NCI-H510A treated with DMSO at 0.1 percent for 48 hours (cell line): Measurements from ENCODE around the gene HOXC4.
A peak's percentile ranks its signal among the peaks of the same experiment; 100 is the strongest.

Source experiments
- DNase-seq: peaks from one replicate; lab custom pipeline; 2025; lab: John Stamatoyannopoulos, UW

Gene HOXC4

GRCh38 chr12:54053751-54054741, at the start of gene HOXC4:
Gene HOXC4, plus strand, starts transcription at chr12:54053835. Its CDS starts 88 bp downstream, at chr12:54053923.
- DNase-seq, result no peak

- DNase-seq, result no peak
Observed at GRCh38 chr12:54004063-54004840, 49.4 kb upstream of the HOXC4 start.

GRCh38 chr12:54004841-54005530, 48.6 kb upstream of the HOXC4 start:
- DNase-seq, result no peak

DNA sequence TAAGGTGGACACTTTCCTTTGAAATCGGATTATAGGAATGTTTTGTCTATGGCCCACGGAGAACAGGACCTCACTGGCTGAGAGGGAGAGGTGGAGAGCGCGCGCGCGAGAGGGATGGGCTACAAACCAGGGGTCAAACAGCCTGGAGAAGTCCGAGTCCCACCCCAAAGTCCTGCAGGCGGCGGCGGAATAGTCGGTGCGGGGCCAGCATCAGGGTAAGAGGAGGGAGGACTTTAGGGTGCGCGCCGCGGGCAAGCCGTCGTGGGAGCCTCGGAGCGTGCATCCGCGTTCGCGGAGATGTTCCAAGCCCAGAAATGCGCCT, 48.1 kb upstream of the HOXC4 start:
- DNase-seq, result no peak

- peak; percentile 82 for DNase-seq
Observed at GRCh38 chr12:54005853-54006558, 47.6 kb upstream of the HOXC4 start.

DNA sequence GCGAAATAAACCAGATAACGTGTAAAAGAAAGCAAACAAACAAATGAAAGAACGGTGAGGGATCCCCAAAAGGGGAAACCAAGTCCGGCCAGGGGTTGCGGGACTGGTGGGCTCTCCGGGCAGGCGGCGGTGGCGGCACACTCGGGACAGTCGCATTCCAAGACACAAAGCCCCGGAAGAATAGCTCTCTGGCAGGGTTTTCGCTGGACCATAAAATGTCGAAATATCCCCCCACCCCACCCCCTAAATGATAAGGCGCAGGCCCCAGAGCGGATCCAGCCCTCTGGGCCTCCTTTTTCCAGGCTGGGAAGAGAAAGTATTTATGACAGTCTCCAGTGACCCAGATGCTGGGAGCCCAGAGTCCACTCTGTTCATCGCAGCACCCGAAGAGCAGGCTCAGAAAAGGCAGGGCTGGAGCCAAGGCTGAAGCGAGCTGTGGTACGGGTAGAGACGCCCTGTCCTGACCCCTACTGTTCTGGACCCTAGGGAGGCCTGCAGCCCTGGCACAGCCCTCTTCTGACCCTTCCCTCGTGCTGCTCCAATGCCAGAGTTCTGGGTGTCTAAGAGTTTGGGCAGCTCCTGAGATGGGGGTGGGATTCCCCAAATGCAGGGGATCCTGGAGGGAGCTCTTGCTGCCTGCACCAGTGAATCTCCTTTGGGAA, 46.9 kb upstream of the HOXC4 start:
- DNase-seq, result no peak

DNA sequence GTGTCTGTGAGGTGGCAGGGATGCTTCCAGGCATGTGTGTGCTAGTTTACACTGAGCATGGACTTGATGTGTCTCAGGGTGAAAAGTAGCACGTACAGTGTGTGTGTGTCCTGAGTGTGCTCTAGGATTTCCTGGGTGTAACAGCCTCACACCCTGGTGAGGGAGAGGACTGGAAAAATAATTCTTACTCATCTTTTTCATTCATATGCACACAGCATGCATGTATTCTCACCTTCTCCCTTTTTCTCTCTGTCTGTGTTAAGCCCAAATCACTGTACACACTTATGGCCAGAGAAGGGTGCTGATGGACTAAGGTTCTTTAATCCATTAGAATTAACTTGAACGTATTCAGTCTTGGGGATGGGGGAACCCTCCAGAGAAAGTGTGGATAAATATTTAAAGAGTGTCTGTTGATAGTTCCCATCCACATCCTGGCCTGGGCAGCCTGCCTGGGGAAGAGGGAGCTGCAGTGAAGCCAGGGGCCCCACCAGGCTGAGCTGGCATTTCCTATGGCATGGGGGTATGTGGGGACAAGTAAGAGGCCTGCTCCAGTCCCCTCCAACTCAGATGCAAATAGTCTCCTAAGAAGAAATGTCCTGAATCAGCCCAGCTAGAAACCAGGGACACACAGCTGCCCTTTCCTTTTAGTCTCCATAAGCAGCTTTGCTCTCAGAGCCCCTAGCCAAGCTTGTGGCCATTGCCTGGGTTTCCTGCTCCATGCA, 45.9 kb upstream of the HOXC4 start:
- DNase-seq, result no peak

DNA sequence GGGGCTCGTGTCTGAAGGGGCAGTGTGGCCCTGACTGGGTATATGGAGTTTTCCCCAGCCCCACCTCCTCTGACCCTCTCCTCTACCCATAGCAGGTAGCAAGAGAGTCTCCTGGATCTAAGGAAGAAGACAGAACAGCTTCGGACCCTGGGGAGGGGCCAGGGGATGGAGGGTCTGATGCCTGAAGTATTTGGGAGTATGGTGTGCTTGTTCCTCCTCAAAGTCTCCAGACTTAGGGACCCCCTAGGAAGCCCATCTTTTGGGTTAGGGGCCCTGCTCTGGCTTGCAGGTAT, 45.4 kb upstream of the HOXC4 start:
- no peak for DNase-seq

DNA sequence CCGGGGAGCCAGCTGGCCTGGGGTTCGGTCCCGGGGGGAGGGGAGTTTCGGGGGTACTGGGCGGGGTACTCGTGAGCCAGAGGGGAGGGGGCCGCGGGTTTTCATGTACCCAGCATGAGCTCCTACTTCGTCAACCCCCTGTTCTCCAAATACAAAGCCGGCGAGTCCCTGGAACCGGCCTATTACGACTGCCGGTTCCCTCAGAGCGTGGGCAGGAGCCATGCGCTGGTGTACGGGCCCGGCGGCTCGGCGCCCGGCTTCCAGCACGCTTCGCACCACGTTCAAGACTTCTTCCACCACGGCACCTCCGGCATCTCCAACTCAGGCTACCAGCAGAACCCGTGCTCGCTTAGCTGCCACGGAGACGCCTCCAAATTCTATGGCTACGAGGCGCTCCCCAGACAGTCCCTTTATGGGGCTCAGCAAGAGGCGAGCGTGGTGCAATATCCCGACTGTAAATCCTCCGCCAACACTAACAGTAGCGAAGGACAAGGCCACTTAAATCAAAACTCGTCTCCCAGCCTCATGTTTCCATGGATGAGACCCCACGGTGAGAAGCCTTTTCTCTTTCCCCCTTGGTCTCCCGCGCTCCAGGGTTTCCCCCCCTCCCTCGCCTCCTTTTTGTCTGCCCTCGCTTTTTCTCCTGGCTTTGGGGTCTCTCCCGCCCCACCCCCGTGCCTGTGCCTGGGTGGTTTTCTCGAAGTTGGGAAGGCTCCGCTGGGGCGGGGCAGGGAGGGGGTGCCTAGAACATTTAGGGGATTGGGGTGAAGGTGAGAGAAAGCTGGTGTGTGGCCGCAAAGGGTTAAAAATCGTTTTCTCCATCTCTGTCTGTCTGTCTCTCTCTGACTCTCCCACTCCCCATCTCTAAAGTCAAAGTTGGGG, 44.2 kb upstream of the HOXC4 start:
- DNase-seq, result no peak

- no peak for DNase-seq
Observed at GRCh38 chr12:54010053-54010971, 43.3 kb upstream of the HOXC4 start.

DNA sequence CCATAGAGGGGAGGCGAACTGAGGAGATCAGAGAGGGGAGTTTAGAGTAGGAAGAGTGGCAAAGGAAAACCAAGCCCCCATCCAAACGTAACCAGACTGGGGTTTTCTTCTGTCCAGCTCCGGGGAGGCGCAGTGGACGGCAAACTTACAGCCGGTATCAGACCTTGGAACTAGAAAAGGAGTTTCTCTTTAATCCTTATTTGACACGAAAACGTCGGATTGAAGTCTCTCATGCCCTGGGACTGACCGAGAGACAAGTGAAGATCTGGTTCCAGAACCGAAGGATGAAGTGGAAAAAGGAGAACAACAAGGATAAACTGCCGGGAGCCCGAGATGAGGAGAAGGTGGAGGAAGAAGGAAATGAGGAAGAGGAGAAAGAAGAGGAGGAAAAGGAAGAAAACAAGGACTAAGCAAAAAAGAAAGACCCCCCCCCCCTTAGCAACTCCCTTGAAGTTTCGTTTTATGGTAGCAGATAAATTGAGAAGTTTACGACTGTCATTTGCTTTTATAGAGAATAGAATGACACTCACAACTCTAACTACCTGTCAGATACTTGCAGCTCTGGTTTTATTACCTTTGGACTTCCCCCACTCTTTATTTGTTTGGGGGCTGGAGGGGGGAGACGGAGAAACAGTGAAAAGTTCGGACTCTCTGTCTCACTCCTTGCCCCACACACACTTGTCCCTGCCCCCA, 42.5 kb upstream of the HOXC4 start:
- no peak for DNase-seq

DNA sequence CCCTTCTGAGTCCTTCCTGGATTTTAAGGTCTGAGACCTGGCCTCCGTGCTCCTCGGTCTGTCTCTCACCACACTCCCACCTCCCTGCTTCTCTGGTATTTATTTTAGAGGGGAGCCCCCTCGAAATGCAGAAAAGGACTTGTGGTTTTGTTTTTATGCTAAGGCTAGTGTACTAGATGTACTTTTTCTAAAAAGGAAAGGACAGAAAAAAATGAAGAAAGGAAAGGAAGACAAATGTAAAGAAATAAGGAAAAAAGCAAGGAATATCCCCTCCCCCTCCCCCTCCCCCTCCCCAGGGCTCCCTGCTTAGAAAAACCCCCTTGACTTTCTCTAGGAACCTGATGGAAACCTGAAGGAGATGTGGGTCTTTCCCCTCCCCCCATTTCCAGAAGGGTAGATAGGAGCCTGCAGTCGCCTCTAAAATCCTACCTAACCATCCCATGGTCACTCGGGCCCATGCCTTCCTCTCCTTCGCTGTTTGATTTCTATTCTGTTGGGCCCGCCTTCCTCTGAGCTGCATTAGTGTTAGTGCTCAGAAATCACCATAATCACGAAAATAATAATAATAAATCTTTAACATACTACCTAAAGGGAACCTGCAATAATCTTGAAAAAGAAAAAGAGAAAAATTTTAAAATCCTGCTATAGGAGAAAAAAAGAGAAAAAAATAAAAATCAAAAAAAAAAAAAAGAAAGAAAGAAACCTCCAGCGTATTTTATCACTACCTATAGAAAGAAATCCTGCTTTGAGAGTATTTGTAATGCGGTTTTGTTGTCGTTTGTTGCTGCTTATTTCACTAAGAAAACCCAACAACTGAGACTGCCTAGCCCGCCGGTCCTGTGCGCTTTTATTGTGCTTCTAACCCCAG, 41.7 kb upstream of the HOXC4 start:
- no peak for DNase-seq

- DNase-seq, result no peak
Observed at GRCh38 chr12:54012631-54013409, 40.8 kb upstream of the HOXC4 start.

DNA sequence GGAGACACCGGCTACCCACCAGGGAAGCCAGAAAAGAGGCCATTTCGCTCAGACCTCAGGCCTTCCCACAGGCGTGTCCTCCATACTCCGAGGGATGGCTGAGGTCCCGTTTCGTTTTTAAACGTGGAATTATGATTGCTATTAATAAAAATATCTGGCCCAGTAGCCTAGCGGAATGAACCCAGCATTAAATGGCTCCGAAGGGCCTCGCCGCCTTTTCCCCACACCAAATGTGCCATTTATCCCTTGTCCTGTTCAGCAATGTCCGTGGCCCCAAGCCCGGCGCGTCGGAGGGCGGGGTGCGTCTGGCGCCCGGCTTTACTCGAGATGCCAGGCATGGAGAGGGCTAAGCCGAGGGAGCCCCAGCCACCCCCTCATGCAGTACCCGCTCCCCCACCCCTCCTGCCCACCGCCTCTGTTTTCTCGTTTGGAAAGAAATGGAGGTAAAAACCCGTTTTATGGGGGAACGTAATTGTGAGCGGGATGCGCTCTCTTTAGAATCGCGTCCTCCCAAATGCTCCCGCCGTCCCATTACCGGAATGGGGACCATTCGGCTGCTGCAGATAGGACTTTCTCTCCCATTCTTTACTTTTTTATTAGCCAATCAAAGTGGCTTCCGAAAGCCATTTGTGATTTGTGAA, 39.1 kb upstream of the HOXC4 start:
- no peak for DNase-seq

DNA sequence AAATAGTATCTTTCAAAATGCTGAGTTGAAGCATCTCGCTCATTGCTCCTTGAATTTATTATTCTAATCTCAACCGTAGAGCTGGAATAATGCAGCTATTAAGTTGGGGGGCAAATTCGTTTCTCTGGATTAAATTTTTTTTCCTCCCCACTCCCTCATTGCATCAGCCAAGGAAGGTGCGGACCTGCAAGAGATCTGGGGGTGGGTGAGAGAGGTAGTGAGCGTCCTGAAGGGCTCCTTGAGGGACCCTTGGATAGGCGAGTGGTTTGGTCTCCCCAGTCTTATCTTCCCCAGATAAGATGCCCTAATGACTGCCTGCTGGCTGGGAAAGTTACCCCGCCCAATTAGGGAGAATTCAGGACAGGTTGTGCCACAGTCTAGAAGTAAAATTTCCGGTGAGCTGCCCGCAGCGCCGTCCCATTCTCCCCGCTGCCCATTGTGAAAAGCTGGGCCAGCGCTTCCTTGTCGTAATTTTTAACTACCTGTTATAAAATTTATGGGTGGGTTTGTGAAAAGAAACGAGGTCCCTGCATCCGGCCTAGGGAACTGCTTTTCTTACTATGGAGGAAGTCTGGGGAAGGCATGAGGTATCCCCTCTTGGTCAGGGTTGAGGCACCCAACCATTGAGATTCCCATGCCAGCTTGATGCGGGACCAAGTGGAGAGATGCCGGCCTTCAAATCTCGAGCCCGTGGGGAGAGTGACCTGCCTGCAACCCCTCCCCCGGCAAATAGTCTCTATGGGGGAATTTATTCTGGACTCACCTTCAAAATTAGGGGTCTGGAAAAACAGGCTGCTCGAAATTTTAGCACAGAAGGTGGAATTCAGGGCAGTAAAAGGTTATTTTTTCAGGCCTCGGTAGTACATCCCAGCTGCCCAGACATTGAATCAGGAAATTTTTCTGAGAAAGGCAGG, 38.4 kb upstream of the HOXC4 start:
- DNase-seq, result no peak
